Measurements from ENCODE around the gene LILRA6. TPM values are rescaled to one million over a fixed set of nuclear protein-coding genes. Genes with fewer than 3 reads are reported as not detected.
"Not testable (repeated sequence)": the region's sequence is repeated elsewhere in the genome, so short reads cannot be mapped to it uniquely, and the experiment has no call there.

LILRA6 gene
- total RNA-seq, 2 donors from 2014 or later, result 0.54 to 2.3 TPM

DNA sequence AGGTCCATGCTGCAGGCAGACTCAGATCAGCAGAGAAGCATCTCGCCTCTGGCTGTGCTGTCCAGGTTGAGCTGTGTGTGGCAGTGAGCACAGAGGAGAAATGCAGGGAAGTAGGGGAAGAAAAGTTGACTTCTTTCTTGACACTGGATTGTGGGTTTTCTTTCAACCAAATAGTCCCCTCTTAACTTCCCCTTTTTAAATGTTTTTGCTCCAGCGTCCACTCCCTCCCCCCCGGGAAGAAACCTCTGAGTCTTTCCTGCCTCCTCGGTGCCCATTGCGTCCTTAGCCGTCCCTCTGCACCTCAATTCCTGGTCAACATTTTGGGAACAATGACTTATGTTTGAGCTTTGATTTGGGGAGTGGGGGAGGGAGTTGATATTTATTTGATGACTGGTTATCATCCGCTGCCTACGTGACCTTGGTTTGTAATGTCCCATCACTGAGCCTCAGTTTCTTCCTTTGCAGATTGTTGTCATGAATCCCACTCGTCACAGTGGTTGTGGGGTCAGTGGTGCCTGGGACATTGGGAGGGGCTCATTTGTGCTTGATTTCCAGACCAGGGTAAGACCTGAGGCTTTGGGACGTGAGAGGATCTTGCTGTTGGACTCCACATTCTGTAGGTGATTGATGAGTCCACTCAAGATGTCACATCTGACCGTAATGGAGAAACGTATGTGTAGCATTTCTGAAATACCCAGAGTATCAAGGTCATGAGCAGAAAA, 38.6 kb upstream of the LILRA6 start, which contains the start of gene LILRB2:
Gene LILRB2 (minus strand): TSS at position 104 of the 722 bp plus-strand sequence. CDS start 614 bp downstream, outside the sequence.
- Histone ChIP-seq H3K36me3 (no peaks in the 10 kb centered on the region), H3K27me3 (no peaks in the 10 kb centered on the region), H3K9me3 (no peaks in the 10 kb centered on the region), H3K4me3 (peak within 1 kb of the TSS; percentile 15), H3K4me1 (no peaks in the 10 kb centered on the region), H3K9ac (ENCODE audit: low read depth in 2 of 2, low read length in 2 of 2) (no peak within 1 kb of the TSS), H3K27ac (no peak within 1 kb of the TSS)
- no peak for DNase-seq
- TF ChIP-seq, protein P1, sequence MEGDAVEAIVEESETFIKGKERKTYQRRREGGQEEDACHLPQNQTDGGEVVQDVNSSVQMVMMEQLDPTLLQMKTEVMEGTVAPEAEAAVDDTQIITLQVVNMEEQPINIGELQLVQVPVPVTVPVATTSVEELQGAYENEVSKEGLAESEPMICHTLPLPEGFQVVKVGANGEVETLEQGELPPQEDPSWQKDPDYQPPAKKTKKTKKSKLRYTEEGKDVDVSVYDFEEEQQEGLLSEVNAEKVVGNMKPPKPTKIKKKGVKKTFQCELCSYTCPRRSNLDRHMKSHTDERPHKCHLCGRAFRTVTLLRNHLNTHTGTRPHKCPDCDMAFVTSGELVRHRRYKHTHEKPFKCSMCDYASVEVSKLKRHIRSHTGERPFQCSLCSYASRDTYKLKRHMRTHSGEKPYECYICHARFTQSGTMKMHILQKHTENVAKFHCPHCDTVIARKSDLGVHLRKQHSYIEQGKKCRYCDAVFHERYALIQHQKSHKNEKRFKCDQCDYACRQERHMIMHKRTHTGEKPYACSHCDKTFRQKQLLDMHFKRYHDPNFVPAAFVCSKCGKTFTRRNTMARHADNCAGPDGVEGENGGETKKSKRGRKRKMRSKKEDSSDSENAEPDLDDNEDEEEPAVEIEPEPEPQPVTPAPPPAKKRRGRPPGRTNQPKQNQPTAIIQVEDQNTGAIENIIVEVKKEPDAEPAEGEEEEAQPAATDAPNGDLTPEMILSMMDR (IDR thresholded peaks at IDR 0.05), result no peak
- intact Hi-C loops (cut with DNase I), result no loop called here

DNA sequence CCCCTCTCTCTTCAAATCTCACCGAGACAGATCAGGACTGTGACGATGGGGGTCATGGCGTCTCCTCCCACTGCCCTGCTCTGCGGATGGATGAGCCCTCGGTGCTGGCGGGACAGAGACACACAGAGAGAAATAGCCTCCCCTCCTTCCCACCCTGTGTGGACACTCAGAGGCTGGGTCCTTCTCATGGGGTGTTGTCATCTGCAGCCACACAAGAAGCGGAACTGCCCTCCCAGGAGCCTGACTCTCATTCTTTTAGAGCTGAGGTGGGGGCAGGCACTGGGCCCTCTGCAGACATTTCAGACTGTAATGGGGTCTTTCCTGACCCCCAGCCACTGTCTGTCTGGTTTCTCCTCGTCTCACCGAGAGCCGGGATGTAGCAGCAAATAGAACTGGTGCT, 37.9 kb upstream of the LILRA6 start:
- DNase-seq; intact Hi-C loops (cut with DNase I); H3K36me3 ChIP-seq; H3K9me3 ChIP-seq; H3K9ac ChIP-seq (ENCODE audit: low read depth in 2 of 2, low read length in 2 of 2); H3K27me3 ChIP-seq; H3K4me1 ChIP-seq; H3K27ac ChIP-seq: not testable (repeated sequence)
- peak overlapping the region; percentile 15 for H3K4me3 ChIP-seq

DNA sequence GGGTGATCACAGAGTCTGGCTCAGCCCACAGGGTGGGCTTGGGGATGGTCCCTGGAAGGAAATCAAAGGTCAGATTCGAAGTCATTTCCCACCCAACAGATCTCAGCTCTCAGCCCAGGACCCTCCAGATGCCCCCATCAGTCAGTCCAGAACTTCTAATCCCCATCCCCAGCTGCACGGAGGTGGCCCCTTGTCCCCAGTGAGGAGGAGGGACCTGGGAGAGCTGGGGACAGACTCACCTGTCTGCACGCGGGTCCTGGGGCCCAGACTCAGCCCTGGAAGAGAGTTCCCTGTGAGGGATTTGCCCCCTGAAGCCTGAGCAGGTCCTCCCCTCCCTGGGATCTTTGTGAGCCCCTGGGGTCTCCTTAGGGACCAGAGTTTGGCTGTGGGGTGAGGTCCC, 37.4 kb upstream of the LILRA6 start:
- H3K4me1 ChIP-seq; H3K36me3 ChIP-seq; intact Hi-C loops (cut with DNase I); DNase-seq; H3K9ac ChIP-seq (ENCODE audit: low read depth in 2 of 2, low read length in 2 of 2); H3K27me3 ChIP-seq; H3K27ac ChIP-seq; H3K9me3 ChIP-seq: not testable (repeated sequence)
- peak overlapping the region; percentile 15 for H3K4me3 ChIP-seq

DNA sequence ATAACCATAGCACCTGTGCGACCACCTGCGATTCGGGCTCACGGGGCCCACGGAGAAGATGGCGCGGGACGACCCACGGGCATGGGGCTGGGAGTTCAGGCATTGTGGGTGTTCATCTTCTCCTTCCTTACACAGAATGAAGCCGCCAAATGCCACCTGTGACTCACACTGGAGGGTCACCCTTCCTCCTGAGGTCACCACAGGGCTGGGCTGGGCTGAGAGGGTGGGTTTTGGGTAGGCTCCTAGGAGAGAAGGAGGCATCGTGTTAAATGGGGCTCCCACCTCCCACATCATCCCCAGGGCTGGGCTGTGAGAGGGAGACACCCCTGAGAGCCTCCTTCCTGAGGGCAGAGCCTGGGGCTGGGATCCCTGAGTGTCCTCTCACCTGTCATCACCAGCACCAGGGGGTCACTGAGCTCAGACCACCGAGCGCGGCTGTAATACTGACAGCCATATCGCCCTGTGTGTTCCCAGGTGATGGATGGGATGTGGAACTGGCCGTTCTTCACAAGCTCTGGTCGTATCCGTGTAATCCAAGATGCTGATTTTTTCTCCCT, 36.9 kb upstream of the LILRA6 start:
- no peak overlapping the region for H3K4me3 ChIP-seq
- TF ChIP-seq, protein P1 (IDR thresholded peaks at IDR 0.05), result no peak
- intact Hi-C loops (cut with DNase I), result no loop called here
- no peak overlapping the region for H3K27ac ChIP-seq
- no peak for DNase-seq
- no peaks in the 10 kb centered on the region for H3K27me3 ChIP-seq
- H3K36me3 ChIP-seq, result no peaks in the 10 kb centered on the region
- H3K4me1 ChIP-seq, result no peaks in the 10 kb centered on the region
- no peaks in the 10 kb centered on the region for H3K9me3 ChIP-seq
- no peak overlapping the region for H3K9ac ChIP-seq (ENCODE audit: low read depth in 2 of 2, low read length in 2 of 2)

DNA sequence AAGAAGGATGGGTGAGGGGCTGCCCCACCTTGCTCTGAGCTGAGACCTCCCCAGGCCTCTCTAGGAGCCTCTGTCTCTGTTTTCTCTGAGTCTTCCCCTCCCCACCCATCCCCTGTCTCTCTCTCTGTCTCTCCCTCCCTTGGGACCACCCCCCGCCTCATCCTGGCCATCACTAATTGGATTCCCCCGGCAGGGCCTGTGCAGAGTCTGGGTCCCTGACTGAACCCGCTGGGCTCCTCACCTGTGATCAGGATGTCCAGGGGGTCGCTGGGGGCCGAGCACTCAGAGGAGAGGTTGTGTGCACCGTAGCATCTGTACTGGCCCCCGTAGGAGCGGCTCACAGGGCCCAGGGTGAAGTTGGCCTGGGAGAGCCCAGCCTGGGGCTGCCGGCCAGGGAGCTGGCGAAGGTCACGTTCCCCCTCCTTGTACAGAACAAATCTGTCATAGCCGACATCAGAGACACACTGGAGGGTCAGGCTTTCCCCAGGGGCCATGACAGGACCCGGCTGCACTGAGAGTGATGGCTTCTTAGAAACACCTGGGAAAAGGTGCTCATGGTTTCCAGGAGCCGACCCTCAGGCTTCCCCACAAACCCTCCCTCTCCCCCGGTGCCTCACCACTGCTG, 36.1 kb upstream of the LILRA6 start:
- H3K27me3 ChIP-seq, result not testable (repeated sequence)

DNA sequence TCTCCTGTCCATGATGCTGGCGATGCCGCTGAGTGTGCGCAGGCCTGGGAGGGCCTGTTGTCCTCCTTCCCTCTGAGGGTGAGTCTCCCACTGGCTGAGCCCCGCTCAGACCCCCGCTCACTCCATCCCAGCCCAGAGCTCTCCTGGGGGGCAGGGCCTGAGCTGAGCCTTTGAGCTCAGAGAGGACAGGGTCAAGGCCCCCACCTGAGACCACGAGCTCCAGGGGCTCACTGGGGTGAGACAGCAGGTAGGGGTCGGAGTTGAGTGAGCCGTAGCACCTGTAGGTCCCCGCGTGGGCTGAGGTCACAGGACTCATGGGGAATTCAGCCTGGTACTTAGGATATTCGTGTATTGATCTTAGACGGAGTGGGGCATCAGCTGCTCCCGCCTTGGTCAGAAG, 35.5 kb upstream of the LILRA6 start:
- H3K27ac ChIP-seq; H3K36me3 ChIP-seq; H3K4me1 ChIP-seq; H3K9me3 ChIP-seq; H3K9ac ChIP-seq (ENCODE audit: low read depth in 2 of 2, low read length in 2 of 2); H3K4me3 ChIP-seq; intact Hi-C loops (cut with DNase I); DNase-seq; H3K27me3 ChIP-seq: not testable (repeated sequence)

More for the DNA sequence above, 36.1 kb upstream of the LILRA6 start:
- intact Hi-C loops (cut with DNase I); H3K4me1 ChIP-seq; DNase-seq; H3K9me3 ChIP-seq; H3K36me3 ChIP-seq; H3K4me3 ChIP-seq; H3K27ac ChIP-seq; H3K9ac ChIP-seq (ENCODE audit: low read depth in 2 of 2, low read length in 2 of 2): not testable (repeated sequence)

DNA sequence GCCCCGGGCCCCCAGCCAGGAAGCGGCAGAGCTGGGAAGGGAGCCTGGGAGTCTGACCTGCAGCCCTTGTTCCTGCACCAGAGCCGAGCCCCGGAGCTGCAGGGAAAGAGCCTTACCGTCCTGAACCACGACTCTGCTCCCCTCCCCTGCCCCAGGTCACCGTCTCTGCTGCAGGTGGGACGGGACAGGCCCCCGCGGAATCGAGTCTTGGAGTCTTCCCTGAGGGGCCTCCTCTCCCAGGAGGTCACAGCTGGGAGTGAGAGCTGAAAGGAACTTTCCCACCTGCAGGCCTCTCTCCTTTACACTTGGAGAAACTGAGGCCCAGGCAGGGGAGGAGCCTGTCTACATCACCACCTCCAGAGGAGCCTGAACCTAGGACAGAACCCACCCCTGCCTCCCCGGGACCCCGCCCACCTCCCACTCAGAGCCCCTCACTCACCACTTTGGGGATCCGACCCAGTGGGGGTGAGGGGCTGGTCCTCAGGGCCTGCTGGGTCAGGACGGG, 34.6 kb upstream of the LILRA6 start:
- H3K9me3 ChIP-seq; intact Hi-C loops (cut with DNase I); H3K27ac ChIP-seq; H3K36me3 ChIP-seq; H3K9ac ChIP-seq (ENCODE audit: low read depth in 2 of 2, low read length in 2 of 2); H3K4me1 ChIP-seq; H3K27me3 ChIP-seq; DNase-seq; H3K4me3 ChIP-seq: not testable (repeated sequence)

DNA sequence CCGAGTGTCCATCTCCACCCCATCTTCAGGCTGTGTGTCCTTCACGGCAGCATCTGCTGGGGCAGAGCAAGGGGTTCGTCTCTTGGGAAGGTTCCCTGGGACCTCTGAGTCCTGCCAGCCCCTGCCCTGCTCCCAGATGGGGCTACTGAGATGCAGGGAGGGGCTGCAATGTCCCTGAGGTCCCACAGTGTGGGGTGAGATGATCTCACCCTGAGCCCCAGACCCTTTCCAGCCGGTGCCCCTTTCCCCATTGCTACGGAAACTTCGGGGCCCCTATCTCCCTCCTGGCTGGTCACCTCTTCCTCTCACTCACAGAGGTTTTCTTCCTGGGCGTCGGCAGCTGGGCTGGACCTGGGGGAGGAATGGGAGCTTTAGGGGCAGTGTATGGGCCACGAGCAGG, 33.4 kb upstream of the LILRA6 start:
- H3K9ac ChIP-seq (ENCODE audit: low read depth in 2 of 2, low read length in 2 of 2), result no peak overlapping the region
- H3K9me3 ChIP-seq, result no peaks in the 10 kb centered on the region
- H3K27ac ChIP-seq, result no peak overlapping the region
- H3K4me3 ChIP-seq, result no peak overlapping the region
- no peaks in the 10 kb centered on the region for H3K27me3 ChIP-seq
- H3K4me1 ChIP-seq, result no peaks in the 10 kb centered on the region
- no peaks in the 10 kb centered on the region for H3K36me3 ChIP-seq
- intact Hi-C loops (cut with DNase I), result no loop called here
- TF ChIP-seq, protein P1 (IDR thresholded peaks at IDR 0.05), result no peak
- DNase-seq, result no peak

DNA sequence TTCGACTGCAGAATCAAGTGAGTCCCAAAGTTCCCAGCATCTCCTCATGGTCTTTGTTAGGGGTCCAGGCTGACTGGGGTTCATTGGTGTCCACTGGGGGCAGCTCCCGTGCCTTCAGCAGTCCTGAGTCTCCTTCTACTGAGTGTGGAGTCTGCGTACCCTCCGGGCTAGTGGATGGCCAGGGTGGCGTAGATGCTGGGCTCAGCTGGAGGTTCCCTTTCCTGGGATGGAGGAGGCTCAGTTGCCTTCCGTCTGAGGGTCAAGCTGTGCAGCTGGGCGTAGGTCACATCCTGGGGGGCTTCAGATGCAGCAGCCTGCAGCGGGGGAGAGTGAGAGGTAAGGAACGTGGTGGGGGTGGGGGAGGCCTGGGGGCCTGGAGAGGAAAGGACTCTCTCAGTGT, 31.9 kb upstream of the LILRA6 start:
- DNase-seq; H3K4me3 ChIP-seq; H3K36me3 ChIP-seq; H3K4me1 ChIP-seq; H3K9ac ChIP-seq (ENCODE audit: low read depth in 2 of 2, low read length in 2 of 2); intact Hi-C loops (cut with DNase I); H3K27ac ChIP-seq; H3K27me3 ChIP-seq; H3K9me3 ChIP-seq: not testable (repeated sequence)
